ENCODE data around the gene TYMS. TPM values are rescaled to one million over a fixed set of nuclear protein-coding genes. Genes with fewer than 3 reads are reported as not detected.

TYMS gene
- total and polyA plus RNA-seq, 10 of the 15 experiments (the other 5 are each of a cell fraction or from before 2014, with no cell fraction given), result 34.8 to 524 (median 219) TPM

- H4K20me1 ChIP-seq (ENCODE audit: control insufficient read depth, insufficient read depth), result no peaks in the 10 kb centered on the region
- in situ Hi-C loops (cut with MboI), result no loop called here
- no peaks in the 10 kb centered on the region for H3K36me3 ChIP-seq (ENCODE audit: control insufficient read depth in 2 of 2, insufficient read depth in 2 of 2, low read length in 1 of 2)
- no TSS peak for BruUV-seq (replicated peaks)
- intact Hi-C loops (cut with micrococcal nuclease; ENCODE audit: unreplicated experiment), result no loop called here
- H3K79me2 ChIP-seq (ENCODE audit: control insufficient read depth, insufficient read depth, low read length), result no peaks in the 10 kb centered on the region
- ChIA-PET RAD21 (ENCODE audit: unreplicated experiment) (no interaction called here), CTCF (interaction anchor here (0.6 kb wide), 2 partner anchors 116 to 196 kb away, joined by 3 read pairs; no protein-coding TSS in a partner anchor), POLR2A (no interaction called here), SMC1A (ENCODE audit: uncharacterized antibody, unreplicated experiment) (interaction anchor here (1.5 kb wide), 1 partner anchor 196 kb away, joined by 5 read pairs; no protein-coding TSS in a partner anchor)
- 74% methylated on average over 2 of the region's 2 CpGs for WGBS (ENCODE audit: insufficient coverage, insufficient replicate concordance, low lambda C conversion rate, missing lambda C conversion rate)
- no peak overlapping the region for H3K27ac ChIP-seq (ENCODE audit: control insufficient read depth, insufficient read depth)
- DNase-seq (ENCODE audit: low read depth, low spot score) (no peak), ATAC-seq (no peak), FAIRE-seq (no peak)
- no peak overlapping the region for H3K4me3 ChIP-seq
- peaks cover 0 to 1% of the 10 kb centered on the region in 2 experiments; a peak in 1 of 4 replicates for H3K27me3 ChIP-seq (replicated peaks in 1 of 2; ENCODE audit: control insufficient read depth in 2 of 2, insufficient read depth in 2 of 2, low read length in 1 of 2)
- no peaks in the 10 kb centered on the region for H3K4me1 ChIP-seq (ENCODE audit: control insufficient read depth, insufficient read depth, low read length)
- no peak overlapping the region for H3K9ac ChIP-seq (ENCODE audit: control insufficient read depth, insufficient read depth, low read length)
- H3K4me2 ChIP-seq (ENCODE audit: control insufficient read depth, insufficient read depth), result no peak overlapping the region
- no peak for TF ChIP-seq NR2C1 (IDR thresholded peaks at IDR 0.05)
- no peak for TF ChIP-seq HDAC2 (IDR thresholded peaks at IDR 0.05)
- no peak for TF ChIP-seq NFYB (IDR thresholded peaks at IDR 0.05; ENCODE audit: insufficient read depth, low read depth, low read length)
- no peak for TF ChIP-seq SIX5 (IDR thresholded peaks at IDR 0.05; ENCODE audit: low read depth, low read length, severe bottlenecking)
- TF ChIP-seq MYB (IDR thresholded peaks at IDR 0.05; ENCODE audit: borderline replicate concordance, low read depth, low read length), result no peak
- no peak for TF ChIP-seq CHD4 (IDR thresholded peaks at IDR 0.05)
- TF ChIP-seq EP300 (IDR thresholded peaks at IDR 0.05; ENCODE audit: borderline replicate concordance in 1 of 2, control insufficient read depth in 1 of 2, low read depth in 2 of 2, low read length in 2 of 2), result no peak
- TF ChIP-seq BHLHE40 (IDR thresholded peaks at IDR 0.05; ENCODE audit: borderline replicate concordance in 1 of 2, low read depth in 2 of 2, low read length in 1 of 2), result no peak
- TF ChIP-seq, protein P1, sequence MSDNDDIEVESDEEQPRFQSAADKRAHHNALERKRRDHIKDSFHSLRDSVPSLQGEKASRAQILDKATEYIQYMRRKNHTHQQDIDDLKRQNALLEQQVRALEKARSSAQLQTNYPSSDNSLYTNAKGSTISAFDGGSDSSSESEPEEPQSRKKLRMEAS (IDR thresholded peaks at IDR 0.05; ENCODE audit: low read depth, low read length), result no peak
- no peak for TF ChIP-seq SPI1 (IDR thresholded peaks at IDR 0.05; ENCODE audit: borderline replicate concordance, insufficient read depth, low read depth, low read length)
- no peak for TF ChIP-seq RB1 (IDR thresholded peaks at IDR 0.05; ENCODE audit: borderline replicate concordance)
- no peak for TF ChIP-seq IKZF1 (conservative IDR thresholded peaks at IDR 0.05)
- no peak for TF ChIP-seq SREBF2 (IDR thresholded peaks at IDR 0.05; ENCODE audit: low read length)
- TF ChIP-seq, protein P2, sequence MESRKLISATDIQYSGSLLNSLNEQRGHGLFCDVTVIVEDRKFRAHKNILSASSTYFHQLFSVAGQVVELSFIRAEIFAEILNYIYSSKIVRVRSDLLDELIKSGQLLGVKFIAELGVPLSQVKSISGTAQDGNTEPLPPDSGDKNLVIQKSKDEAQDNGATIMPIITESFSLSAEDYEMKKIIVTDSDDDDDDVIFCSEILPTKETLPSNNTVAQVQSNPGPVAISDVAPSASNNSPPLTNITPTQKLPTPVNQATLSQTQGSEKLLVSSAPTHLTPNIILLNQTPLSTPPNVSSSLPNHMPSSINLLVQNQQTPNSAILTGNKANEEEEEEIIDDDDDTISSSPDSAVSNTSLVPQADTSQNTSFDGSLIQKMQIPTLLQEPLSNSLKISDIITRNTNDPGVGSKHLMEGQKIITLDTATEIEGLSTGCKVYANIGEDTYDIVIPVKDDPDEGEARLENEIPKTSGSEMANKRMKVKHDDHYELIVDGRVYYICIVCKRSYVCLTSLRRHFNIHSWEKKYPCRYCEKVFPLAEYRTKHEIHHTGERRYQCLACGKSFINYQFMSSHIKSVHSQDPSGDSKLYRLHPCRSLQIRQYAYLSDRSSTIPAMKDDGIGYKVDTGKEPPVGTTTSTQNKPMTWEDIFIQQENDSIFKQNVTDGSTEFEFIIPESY (IDR thresholded peaks at IDR 0.05), result no peak
- TF ChIP-seq EZH2 (IDR thresholded peaks at IDR 0.05; ENCODE audit: borderline replicate concordance, control insufficient read depth, low read depth, low read length), result no peak
- TF ChIP-seq MLLT1 (IDR thresholded peaks at IDR 0.05), result no peak
- no peak overlapping the region for H2AFZ ChIP-seq (ENCODE audit: control insufficient read depth, low read depth, low read length)
- H3K9me3 ChIP-seq (replicated peaks; ENCODE audit: control insufficient read depth, insufficient read depth, low read length), result no peaks in the 10 kb centered on the region
Observed at GRCh38 chr18:634551-635045, 22.9 kb upstream of the TYMS start.

Measured in GM12878 (cell line).